GM12864 (cell line): ENCODE data around the gene CDH4.

Source experiments
- DNase-seq: peaks from one replicate; pipeline ENCODE4 v3.0.0-alpha.2; 2011; ENCODE audit warnings: low read depth
- H3K4me3 ChIP-seq: 2 replicates; pipeline ENCODE4 v1.5.1; 2011; ENCODE audit warnings: mild to moderate bottlenecking, low read depth, low read length, control low read depth
- TF ChIP-seq, protein P1 (sequence below): IDR thresholded peaks from 2 replicates; pipeline ENCODE4 v1.5.1; 2011; ENCODE audit warnings: low read depth, mild to moderate bottlenecking, moderate library complexity, low read length, control low read depth, inconsistent platforms; ENCODE audit errors: missing control alignments

The CDH4 gene

GRCh38 chr20:61929971-61930666 is 678.1 kb downstream of the CDH4 start:
- TF ChIP-seq, protein P1, sequence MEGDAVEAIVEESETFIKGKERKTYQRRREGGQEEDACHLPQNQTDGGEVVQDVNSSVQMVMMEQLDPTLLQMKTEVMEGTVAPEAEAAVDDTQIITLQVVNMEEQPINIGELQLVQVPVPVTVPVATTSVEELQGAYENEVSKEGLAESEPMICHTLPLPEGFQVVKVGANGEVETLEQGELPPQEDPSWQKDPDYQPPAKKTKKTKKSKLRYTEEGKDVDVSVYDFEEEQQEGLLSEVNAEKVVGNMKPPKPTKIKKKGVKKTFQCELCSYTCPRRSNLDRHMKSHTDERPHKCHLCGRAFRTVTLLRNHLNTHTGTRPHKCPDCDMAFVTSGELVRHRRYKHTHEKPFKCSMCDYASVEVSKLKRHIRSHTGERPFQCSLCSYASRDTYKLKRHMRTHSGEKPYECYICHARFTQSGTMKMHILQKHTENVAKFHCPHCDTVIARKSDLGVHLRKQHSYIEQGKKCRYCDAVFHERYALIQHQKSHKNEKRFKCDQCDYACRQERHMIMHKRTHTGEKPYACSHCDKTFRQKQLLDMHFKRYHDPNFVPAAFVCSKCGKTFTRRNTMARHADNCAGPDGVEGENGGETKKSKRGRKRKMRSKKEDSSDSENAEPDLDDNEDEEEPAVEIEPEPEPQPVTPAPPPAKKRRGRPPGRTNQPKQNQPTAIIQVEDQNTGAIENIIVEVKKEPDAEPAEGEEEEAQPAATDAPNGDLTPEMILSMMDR, result no peak
- no peak for DNase-seq
- H3K4me3 ChIP-seq, result no peak overlapping the region

GRCh38 chr20:61930776-61931475 is 678.9 kb downstream of the CDH4 start:
- H3K4me3 ChIP-seq, result no peak overlapping the region
- TF ChIP-seq, protein P1, result no peak
- no peak for DNase-seq

GRCh38 chr20:61931476-61932198 is 679.6 kb downstream of the CDH4 start:
- no peak for DNase-seq
- TF ChIP-seq, protein P1, result no peak
- H3K4me3 ChIP-seq, result no peak overlapping the region

GRCh38 chr20:61932199-61932592 is 680.1 kb downstream of the CDH4 start:
- H3K4me3 ChIP-seq, result no peak overlapping the region
- DNase-seq, result no peak
- TF ChIP-seq, protein P1, result no peak

GRCh38 chr20:61932711-61933480 is 680.8 kb downstream of the CDH4 start:
- H3K4me3 ChIP-seq, result no peak overlapping the region
- TF ChIP-seq, protein P1, result no peak
- no peak for DNase-seq

DNA sequence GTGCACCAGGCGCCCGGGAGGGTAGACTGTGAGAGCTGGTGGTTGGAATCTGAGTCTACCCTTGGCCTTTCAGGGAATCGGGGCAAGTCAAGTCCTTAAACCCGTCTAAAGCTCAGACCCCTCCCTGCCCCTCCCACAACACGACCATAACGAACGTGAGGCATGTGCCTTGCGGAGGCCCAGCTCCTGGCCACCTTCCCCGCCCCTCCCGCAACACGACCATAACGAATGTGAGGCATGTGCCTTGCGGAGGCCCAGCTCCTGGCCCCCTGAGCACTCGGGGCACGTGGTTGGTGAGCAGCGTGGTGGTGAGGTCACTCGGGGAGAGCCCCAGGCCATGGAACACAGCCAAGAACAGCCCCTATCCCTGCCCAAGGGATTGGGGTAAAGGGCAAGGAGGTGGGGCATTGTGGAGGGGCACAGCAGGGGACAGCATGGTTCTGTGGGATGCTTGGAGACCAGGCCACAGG is 681.5 kb downstream of the CDH4 start:
- TF ChIP-seq, protein P1, result no peak
- no peak overlapping the region for H3K4me3 ChIP-seq
- no peak for DNase-seq
